HG03135 (cell line): ENCODE data around the gene MDH2.
"Not testable (repeated sequence)": the region's sequence is repeated elsewhere in the genome, so short reads cannot be mapped to it uniquely, and the experiment has no call there.

ENCODE experiments used
- ATAC-seq: cut with Tn5 transposase; IDR thresholded peaks from one replicate; pipeline ENCODE4 v1.9.1; 2021; ENCODE audit warnings: mild to moderate bottlenecking, moderate library complexity; ENCODE audit not compliant: unreplicated experiment

Gene MDH2

GRCh38 chr7:76047305-76047810, 548 bp upstream of the MDH2 start:
- peak; percentile 8 for ATAC-seq

- ATAC-seq: peak; percentile 6
These were observed 722 bp downstream of the MDH2 start for GRCh38 chr7:76048668-76048988.

GRCh38 chr7:76049295-76049694, 1.4 kb downstream of the MDH2 start:
- no peak for ATAC-seq

- ATAC-seq: no peak
These were observed 2.6 kb downstream of the MDH2 start for GRCh38 chr7:76050545-76050944.

- ATAC-seq: no peak
These were observed 3.9 kb downstream of the MDH2 start for GRCh38 chr7:76051840-76052239.

- not testable (repeated sequence) for ATAC-seq
These were observed 4.8 kb downstream of the MDH2 start for GRCh38 chr7:76052681-76053080.

GRCh38 chr7:76053461-76053860, 5.6 kb downstream of the MDH2 start:
- no peak for ATAC-seq

GRCh38 chr7:76054123-76055120, 6.5 kb downstream of the MDH2 start:
- ATAC-seq: no peak

- ATAC-seq: no peak
These were observed 8.3 kb downstream of the MDH2 start for GRCh38 chr7:76056241-76056640.

- no peak for ATAC-seq
These were observed 9.4 kb downstream of the MDH2 start for GRCh38 chr7:76057103-76057812.

GRCh38 chr7:76057813-76058145, 9.9 kb downstream of the MDH2 start:
- ATAC-seq: no peak

- ATAC-seq: not testable (repeated sequence)
These were observed 10.8 kb downstream of the MDH2 start for GRCh38 chr7:76058745-76059144.

- ATAC-seq: no peak
These were observed 12.9 kb downstream of the MDH2 start for GRCh38 chr7:76060842-76061241.

- ATAC-seq: no peak
These were observed 14.3 kb downstream of the MDH2 start for GRCh38 chr7:76062254-76062653.

- no peak for ATAC-seq
These were observed 15.2 kb downstream of the MDH2 start for GRCh38 chr7:76063114-76063513.

- no peak for ATAC-seq
These were observed 15.6 kb downstream of the MDH2 start for GRCh38 chr7:76063525-76063924.

- ATAC-seq: no peak
These were observed 16.5 kb downstream of the MDH2 start for GRCh38 chr7:76064208-76064970.

GRCh38 chr7:76065016-76065612, 17.2 kb downstream of the MDH2 start:
- no peak for ATAC-seq

- ATAC-seq: no peak
These were observed 19.0 kb downstream of the MDH2 start for GRCh38 chr7:76066716-76067503.

GRCh38 chr7:76069238-76069638, 21.3 kb downstream of the MDH2 start:
- ATAC-seq: no peak
